NT2/D1 (cell line): ENCODE data around the gene LIN52.

Source experiments
- SUZ12 ChIP-seq: IDR thresholded peaks from 2 replicates; pipeline ENCODE4 v1.6.1; 2011; ENCODE audit not compliant: insufficient read length, insufficient read depth; ENCODE audit errors: extremely low read depth
- YY1 ChIP-seq: IDR thresholded peaks from 2 replicates; pipeline ENCODE4 v1.6.1; 2011; ENCODE audit not compliant: insufficient read length, insufficient read depth
- ZNF274 ChIP-seq: IDR thresholded peaks from 2 replicates; pipeline ENCODE4 v1.6.1; 2011; ENCODE audit warnings: mild to moderate bottlenecking, low read depth, low read length

DNA sequence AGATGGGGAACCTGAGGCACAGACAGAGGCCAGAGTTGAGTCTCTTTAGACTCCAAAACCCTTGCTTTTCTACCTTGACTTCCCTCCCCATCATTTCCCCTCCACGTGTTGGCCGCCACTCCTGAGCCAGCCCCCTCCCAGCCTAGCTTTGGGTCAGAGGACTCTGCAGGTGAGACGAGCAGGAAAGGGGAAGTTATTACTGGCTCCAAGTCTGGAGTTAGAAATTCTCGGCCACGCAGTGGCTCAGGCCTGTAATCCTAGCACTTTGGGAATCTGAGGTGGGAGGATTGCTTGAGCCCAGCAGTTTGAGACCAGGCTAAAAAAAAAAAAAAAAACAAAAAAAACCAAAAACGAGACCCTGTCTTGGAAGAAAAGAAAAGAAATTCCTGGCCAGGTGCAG lies 163.3 kb downstream of the LIN52 start:
- TF ChIP-seq YY1 (no peak), SUZ12 (no peak), ZNF274 (no peak)
